GM19238 (cell line): ENCODE data around the gene RAB27A.
"Not testable (repeated sequence)": the region's sequence is repeated elsewhere in the genome, so short reads cannot be mapped to it uniquely, and the experiment has no call there.

Source experiments
- DNase-seq: peaks from one replicate; pipeline ENCODE4 v3.0.0; 2011; ENCODE audit warnings: low spot score; ENCODE audit not compliant: insufficient read length

RAB27A gene

DNA sequence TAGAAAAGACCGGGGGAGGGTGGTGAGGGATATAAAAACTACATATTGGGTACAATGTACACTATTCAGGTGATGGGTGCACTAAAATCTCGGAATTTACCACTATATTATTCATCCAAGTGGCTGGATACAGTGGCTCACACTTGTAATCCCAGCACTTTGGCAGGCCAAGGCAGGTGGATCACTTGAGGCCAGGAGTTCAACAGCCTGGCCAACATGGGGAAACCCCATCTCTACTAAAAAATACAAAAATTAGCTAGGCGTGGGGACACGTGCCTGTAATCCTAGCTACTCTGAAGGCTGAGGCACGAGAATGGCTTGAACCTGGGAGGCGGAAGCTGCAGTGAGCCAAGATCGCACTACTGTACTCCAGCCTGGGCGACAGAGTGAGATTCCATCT, 37.4 kb downstream of the RAB27A start:
- DNase-seq, result not testable (repeated sequence)

DNA sequence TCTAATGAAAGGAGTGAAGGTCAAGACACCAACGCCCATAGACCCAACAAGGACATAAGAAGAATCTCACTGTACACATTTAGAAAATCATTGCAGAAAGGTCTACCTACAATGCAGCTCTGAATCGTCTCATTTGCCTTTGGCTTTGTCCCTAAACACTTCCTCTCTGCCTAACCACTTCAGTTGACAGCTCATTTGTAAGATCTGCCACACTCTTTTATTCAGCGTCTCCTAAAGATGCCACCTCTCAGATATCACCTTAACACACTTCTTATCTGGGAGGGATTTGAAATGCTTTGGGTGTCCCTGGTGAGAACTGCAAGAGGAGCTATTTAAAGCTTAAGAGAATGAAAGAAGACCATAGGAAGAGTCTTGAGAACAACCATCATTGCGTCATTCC, 38.7 kb downstream of the RAB27A start:
- no peak for DNase-seq

DNA sequence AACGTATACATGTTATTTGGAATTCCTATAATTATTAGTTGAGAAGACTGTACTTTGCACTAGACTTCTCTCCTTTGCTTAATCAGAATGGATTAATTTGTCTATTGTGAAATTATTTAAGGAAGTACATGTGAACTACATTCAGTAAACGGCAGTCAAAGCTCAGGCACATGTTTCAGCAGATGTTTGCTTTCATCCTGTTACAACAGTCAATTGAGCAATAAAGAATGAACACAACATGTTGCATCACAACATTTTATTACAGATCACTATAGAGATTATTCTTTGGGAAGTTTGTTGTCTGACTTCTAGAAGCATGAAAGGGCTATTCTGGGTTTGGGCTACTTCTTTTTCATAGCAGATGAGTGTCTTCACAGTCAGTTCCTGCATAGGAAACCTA, 39.2 kb downstream of the RAB27A start:
- no peak for DNase-seq

DNA sequence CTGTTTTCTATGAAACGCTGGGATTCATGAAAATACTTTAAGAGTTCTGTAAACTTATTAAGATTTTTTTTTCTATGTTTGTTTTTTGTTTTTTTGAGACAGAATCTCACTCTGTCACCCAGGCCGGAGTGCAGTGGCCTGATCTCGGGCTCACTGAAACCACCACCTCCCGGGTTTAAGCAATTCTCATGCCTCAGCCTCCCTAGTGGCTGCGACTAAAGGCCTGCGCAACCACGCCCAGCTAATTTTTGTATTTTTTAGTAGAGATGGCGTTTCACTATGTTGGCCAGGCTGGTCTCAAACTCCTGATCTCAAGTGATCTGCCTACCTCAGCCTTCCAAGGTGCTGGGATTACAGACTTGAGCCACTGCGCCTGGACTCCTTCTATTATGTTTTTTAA, 39.7 kb downstream of the RAB27A start:
- DNase-seq, result not testable (repeated sequence)

DNA sequence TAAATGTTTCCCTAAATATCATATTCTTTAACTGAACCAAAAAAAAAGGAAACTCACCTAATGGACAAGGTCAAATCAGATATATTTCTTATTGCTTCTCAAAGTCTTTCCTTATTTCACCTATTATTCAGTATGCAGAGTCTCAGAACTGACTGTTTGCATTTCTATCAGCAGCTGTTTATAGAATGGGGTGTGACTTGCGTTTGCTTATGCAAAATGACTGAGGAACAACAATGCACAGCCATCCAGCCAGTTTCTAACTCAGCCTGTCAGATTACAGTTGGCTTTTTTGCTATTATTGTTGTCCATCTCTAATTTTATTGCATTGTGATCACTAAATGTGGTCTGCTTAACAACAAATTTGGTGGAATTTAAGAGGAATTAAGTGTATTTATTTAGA, 40.7 kb downstream of the RAB27A start:
- no peak for DNase-seq

DNA sequence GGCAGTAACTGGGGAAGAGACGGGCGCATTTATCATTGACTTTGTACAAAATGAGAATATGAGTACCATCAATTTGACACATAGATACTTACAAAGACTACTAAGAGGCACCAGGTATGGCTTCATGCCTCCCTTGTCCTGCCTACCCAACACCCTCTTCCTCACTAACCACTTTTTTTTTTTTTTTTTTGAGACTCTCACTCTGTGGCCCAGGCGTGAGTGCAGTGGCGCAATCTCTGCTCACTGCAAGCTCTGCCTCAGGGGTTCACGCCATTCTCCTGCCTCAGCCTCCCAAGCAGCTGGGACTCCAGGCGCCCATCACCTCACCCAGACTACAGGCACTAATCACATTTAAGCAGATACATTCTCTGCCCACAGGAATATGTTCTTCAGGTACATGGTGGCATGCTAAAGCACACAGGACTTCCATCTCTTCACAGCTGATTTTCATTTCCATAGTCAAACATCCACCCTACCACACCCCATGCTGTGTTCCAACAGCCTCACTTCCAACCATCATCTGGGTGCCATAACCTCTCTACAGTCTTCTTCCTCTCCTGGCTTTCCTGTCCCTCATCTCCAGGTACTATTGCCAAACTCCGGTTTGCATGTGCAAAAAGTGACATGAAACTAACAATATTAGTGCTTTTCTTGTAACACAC, 41.7 kb downstream of the RAB27A start:
- DNase-seq, result no peak

DNA sequence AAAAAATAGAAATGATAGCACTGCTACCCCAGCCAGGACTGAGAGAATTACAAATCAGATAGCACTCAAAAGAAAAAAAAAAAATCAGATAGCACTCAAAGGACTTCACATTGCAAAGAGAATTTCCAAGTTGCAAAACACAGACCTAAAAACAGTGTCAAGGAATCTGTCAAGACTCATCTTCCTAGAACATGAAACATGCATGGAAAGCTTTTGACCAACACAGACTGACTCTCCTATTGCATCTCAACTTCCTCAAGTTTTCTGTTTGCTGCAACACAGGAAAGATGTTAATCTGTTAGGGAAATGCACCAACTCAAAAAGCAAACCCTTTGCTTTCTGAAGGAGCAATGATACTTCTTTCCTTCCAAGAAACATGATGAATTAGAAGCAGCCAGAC, 42.3 kb downstream of the RAB27A start:
- DNase-seq, result no peak

DNA sequence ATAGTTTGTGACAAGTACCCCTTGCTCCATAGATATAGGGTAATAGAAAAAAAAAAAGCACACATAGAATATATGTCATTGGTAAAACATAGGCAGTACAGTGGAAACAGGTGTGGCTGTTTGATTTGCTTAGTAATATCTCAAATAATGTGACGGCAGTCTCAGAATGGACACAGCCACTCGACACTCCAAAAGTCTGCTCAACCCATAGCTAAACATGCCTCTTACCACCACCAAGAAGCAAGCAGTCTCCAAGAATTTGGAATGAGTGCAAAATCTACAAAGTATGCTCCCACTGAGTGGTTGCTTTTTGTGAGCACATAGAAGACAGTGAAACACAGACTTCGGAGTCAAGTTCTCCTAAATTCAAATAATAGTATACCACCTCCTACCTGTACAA, 43.0 kb downstream of the RAB27A start:
- DNase-seq, result no peak

DNA sequence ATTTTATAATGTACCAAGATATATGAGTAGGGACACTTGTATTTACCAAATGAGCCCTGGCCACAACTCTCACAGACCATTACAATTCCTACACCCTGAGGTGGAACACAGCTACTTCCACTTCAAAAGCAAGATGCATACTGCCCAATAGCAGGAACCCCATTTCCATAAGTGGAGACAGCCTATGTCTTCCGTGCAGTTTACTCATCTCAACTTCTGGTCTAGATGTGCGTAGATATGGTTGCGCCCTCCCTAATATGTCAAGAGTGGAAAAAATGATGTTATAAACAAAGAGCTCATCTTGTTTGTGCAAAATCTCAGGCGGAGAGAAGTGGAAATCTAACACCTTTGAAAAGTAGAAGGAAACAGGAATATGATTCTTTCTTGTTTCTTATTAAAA, 44.6 kb downstream of the RAB27A start:
- no peak for DNase-seq

DNA sequence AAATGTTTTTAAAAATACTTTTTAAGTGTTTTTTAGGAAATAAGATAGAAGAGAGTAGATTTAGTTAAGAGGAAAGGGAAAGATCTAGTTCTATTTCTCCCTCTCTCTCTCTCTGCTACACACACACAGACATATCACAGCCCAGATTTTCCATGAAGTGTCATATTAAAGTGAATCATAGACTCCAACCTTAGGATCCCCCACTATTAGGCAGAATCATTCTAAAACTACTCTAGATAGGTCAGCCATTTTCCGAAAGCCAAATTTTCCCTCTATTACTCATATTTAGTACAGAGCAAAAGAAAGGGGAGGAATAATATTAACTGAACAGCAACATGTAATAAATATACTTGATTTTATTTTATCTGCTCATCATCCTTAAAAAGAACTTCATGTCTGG, 47.7 kb downstream of the RAB27A start:
- DNase-seq, result no peak

DNA sequence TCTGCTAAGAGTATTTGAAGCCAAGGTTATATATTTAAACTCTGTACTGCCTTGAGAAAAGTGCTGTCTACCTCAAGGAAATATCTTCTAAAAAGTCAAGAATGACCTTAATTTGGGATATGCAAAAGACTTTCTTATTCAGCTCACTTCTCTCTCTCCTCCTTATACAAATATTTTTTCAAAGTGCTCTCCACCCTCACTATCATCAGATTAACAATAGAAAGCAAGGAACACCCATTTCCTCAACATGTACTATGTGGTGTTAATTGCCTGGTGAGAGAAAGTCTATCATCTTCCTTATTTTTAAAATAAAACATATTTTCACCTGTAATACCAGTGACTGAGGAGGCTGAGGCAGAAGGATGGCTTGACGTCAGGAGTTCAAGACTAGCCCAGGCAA, 48.4 kb downstream of the RAB27A start:
- no peak for DNase-seq

DNA sequence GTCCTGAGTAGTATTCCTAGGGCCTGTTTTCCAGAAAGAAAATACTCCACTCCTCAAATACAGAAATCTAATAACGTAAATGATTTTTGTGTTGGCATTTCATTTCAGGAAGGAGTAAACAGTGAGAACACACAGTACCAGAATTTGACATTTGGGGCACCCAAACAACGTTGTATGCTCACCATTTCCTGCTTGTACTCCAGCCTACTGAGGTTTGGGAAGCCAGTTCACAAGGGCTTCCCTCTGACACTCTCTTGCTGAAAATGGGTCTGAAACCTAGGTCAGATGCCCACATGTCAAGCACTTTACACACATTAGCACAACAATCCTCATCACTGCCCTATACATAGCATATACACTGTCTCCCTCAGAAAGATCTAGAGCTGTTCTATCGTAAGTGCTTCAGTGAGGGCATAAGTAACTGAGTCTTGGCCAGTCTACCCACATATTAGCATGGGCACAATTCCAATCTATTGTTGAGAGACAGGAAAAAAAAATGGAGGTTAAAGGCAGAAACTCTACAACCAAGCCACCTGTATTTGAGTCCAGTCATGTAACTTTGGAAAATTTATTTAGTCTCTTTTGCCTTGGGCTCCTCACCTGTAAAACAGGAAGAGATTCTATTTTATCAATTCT, 49.4 kb downstream of the RAB27A start:
- no peak for DNase-seq

DNA sequence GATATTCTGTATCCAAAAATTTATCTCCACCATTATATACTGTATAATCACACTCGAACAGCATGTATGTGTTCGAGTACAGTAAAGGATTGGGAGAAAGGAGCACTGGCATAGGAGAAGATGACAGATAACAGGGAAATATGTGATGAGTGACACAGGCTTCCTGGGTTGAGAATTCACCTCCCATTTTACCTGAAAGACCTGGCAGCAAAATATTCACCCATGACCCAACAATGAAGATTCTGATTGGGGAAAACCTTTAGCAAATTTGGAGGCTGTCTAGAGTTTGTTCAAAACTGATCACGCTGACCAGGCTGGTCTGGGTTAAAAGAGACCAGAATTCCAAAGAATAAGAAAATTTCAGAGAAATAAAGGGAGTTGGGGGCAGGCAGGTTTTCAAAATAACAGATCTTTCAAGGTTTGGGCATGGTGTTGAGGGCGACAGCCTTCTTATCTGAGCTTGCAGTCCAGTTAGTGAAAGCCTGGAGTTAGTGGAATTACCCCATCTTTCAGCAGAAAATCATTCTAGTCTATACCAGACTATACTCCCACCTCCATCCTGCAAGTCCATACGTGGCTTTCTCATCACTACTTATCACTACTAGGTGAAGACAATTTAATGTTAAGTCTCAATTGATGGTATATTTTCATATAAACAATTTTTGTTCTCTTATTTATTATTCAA, 50.0 kb downstream of the RAB27A start:
- DNase-seq, result no peak

DNA sequence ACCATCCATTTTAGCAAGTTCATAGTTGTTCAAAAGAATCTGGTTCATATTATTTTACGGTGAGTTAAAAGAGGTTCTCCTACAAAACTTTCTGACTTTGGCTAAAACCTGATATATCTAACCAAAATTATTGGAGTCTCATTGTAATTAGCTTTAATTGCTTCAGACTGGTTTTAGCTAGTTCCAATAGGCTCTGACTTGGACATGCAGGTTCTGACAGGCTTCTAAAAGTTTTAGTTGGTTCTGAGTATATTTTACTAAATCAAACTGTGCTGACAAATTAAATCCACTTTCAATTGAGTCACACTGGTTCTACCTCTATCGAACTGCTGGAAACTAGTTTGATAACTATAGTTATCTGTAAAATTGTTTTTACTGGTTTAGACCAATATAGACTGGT, 50.7 kb downstream of the RAB27A start:
- DNase-seq, result no peak

DNA sequence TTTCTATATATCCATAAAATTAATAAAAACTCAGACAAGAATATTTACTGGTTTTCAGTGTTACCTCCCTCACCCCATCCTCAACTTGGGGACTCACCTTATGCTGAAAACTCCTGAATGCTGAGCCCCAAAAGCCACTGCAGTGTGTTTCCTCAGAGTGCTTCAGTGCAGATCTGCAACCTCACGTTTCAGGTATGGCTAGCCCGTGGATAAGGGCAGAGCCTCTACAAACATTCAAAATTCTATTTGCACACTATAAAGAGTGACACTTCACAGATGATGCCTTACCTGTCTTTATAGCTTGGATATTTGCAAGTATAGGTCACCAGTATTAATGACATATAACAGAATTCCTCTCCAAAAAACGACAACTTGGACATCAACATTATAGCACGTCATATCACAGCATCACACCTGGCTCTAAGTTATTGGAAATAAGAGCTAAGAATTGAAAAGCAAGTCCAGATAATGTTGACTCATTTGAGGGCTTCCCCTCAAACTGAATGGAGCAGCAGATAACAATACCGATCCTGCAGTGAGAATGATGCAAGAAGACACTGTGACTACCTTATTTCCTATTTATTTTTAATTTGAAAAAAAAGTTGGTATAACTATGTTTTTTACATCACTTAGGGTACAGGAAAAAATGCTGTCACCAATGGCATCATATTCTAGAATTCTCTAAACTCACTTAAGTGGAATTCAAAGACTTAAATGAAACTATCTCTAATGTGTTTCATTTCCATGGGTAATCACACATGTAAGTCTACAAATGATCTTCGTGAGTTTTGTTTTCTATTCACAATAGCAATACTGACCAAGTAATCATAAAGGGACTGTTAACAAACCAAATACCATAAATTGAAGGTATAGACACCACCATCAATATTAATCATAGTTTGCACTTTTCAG, 52.1 kb downstream of the RAB27A start:
- no peak for DNase-seq

DNA sequence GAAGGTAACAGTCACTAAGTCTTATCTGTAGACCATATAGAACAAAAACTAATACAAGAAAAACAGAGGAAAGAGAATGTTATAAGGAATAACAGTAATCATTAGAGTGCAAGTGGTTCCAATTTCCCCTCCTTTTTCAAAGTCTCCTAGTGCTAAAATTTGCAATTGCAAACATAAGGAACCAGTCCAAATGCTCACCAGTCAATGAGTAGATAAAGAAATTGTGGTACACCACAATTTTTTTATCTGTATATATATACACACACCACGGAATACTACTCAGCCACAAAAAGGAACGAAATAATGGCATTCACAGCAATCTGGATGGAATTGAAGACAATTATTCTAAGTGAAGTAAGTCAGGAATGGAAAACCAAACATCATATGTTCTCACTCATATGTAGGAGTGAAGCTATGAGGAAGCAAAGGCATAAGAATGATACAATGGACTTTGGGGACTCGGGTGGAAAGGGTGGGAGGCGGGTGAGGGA, 54.0 kb downstream of the RAB27A start:
- no peak for DNase-seq

DNA sequence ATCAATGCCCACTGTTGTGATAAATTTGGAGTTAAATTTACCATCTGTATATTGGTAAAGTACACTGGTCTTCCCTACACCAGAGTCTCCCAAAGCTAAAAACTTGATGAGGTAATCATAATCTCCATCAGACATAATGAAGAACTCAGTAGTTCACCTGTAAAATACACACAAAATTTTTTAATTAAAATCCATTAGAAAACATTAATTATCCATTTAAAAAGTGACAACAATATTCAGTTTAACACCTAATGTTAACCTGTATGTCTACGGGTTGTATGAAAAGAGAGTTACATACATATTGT, 54.9 kb downstream of the RAB27A start:
- no peak for DNase-seq

DNA sequence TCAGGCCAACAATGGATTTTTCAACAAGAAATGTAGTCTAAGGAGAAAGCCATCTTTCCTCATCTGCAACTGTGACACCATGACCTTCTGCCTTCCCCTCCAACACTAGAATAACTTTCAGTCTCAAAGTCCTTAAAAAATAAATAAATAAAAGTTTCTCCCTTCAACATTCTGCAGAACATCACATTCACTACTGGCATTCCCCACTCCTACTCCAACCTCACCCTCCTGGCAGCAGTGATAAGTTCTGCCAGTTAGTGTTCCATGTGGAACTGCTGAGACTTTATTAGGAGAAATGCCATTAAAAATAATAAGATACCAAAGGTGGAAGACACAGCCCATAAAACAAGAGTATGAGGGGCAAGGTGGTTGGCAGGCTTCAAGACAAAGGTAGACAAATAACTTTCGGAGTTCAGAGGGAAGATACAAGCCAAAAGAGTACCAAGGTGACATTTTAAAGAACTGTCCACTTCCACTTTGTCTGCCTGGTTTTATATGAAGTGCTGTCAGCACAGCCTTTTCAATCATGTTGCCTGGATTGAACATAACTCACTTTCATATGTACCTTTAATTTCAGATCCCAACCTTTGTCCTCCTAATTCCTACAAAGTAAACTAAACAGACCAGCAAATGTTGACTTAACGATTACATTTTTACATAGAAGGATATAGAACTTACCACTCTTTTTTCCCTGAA, 55.4 kb downstream of the RAB27A start:
- DNase-seq, result no peak

DNA sequence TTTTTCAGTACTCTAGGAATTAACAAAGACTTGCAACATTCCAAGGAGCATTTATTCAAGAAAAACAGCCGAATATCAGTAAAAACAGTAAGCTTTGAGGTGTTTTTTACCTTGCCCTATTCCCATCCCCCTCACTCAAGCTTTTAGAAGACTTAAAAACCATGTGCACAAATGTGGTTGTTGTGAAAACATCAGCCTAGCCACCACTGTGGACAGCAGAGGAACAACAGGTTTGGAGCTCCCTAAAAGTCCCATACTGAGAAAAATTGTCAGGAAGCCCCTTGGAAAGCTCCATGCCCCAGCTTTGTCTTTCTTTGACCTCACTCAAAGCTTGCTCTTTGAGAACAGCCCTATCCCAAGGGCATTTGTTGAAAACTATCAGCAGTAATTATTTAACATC, 58.2 kb downstream of the RAB27A start:
- DNase-seq, result no peak

DNA sequence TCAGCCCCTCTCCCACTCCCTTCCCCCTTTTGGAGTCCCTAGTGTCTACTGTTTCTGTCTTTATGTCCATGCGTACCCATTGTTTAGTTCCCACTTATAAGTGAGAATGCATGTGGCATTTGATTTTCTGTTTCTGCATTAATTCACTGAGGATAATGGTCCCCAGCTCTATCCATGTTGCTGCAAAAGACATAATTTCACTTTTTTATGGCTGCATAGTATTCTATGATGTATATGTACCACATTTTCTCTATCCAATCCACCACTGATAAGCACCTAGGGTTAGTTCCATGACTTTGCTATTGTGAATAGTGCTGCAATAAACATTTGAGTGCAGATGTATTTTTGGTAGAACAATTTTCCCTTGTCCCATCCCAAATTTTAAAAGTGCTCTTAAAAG, 58.7 kb downstream of the RAB27A start:
- DNase-seq, result no peak

DNA sequence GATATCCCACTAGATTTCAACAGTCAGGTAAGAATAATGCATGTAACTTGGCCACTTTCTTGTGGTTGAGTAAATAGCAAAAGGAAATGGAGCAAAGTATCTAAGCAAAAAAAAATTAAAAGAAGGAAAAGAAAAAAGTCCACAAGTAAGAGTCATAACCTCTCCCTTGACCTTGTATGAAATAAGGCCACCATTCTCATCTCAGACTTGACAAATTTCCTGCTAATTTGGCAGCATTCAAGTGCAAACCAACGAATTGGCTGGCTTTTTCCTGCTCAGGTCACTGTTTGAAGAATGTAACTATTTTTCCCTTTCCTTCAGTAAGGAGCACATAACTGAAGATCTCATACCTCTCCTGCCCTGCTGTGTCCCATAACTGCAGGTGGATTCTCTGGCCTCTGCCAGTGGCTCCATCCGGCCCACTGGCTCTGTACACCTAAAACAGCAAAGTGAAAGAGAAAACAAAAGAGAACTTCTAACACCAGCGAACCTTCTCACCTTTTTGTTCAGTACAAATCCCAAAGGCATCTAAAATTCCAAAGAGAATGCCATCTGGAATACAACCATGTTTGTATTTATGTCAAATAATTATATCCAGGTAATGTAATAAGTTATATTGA, 59.5 kb downstream of the RAB27A start:
- DNase-seq, result no peak
